IMR-90 (cell line): ENCODE data around the gene SERPINB5.

Experiments
- POLR2A ChIP-seq: IDR thresholded peaks from 2 replicates; pipeline ENCODE4 v1.6.1; 2012; ENCODE audit warnings: mild to moderate bottlenecking, low read depth, low read length
- RFX5 ChIP-seq: IDR thresholded peaks from 2 replicates; pipeline ENCODE4 v1.8.0; 2012; ENCODE audit warnings: low read depth, mild to moderate bottlenecking, low read length, moderate library complexity
- TF ChIP-seq, protein P1 (sequence below): conservative IDR thresholded peaks from 2 replicates; pipeline ENCODE4 v1.5.1; 2012; ENCODE audit warnings: mild to moderate bottlenecking, low read depth, low read length, improper control_type of control experiment

DNA sequence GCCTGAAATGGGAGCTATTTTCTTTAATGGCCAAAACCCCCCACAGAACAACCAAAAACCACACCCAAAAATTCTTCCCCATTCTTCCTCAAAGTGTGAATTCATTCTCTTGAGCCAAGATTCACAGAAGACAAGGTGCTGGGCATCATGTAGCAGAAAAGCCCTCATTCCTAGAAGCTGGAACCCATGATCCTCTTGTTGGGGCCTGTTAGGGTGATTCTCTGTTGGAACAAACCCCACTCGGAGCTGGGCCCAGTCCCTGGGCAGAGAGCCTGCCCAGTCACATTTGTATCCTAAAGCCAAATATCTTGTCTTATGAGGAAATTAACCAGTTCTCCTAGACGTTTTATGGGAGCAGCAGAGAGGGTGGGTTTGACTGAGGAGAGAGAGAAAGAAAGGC, 31.7 kb upstream of the SERPINB5 start:
- TF ChIP-seq, protein P1, sequence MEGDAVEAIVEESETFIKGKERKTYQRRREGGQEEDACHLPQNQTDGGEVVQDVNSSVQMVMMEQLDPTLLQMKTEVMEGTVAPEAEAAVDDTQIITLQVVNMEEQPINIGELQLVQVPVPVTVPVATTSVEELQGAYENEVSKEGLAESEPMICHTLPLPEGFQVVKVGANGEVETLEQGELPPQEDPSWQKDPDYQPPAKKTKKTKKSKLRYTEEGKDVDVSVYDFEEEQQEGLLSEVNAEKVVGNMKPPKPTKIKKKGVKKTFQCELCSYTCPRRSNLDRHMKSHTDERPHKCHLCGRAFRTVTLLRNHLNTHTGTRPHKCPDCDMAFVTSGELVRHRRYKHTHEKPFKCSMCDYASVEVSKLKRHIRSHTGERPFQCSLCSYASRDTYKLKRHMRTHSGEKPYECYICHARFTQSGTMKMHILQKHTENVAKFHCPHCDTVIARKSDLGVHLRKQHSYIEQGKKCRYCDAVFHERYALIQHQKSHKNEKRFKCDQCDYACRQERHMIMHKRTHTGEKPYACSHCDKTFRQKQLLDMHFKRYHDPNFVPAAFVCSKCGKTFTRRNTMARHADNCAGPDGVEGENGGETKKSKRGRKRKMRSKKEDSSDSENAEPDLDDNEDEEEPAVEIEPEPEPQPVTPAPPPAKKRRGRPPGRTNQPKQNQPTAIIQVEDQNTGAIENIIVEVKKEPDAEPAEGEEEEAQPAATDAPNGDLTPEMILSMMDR = no peak
- TF ChIP-seq RFX5 (no peak), POLR2A (no peak)
